ENCODE results near the gene LTBR.

LTBR gene

GRCh38 chr12:6384499-6385436 lies 806 bp downstream of the LTBR start:
- no peak for DNase-seq (ENCODE audit: low read depth)

GRCh38 chr12:6386038-6386437 lies 2.1 kb downstream of the LTBR start:
- DNase-seq (ENCODE audit: low read depth): no peak

GRCh38 chr12:6386491-6386890 lies 2.5 kb downstream of the LTBR start:
- no peak for DNase-seq (ENCODE audit: low read depth)

DNA sequence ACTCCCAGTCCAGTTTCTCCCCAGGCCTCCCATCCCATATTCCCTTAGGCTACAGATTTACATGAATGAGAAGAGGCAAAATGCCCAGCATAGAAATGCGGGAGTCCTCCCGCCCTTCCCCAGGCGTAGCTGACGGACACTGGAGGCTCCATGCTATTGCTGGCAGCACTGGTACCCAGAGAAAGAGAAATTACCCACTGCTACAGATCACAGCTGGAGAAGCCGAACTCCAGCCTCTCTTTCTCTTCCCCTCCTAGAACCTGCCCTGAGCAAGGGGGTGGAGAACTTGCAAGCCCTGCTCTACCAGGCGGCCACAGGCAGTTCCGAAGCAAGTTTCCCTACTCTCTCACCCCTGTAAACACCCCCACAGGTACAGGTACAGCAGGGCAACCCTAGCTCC lies 3.6 kb downstream of the LTBR start:
- DNase-seq (ENCODE audit: low read depth): no peak

DNA sequence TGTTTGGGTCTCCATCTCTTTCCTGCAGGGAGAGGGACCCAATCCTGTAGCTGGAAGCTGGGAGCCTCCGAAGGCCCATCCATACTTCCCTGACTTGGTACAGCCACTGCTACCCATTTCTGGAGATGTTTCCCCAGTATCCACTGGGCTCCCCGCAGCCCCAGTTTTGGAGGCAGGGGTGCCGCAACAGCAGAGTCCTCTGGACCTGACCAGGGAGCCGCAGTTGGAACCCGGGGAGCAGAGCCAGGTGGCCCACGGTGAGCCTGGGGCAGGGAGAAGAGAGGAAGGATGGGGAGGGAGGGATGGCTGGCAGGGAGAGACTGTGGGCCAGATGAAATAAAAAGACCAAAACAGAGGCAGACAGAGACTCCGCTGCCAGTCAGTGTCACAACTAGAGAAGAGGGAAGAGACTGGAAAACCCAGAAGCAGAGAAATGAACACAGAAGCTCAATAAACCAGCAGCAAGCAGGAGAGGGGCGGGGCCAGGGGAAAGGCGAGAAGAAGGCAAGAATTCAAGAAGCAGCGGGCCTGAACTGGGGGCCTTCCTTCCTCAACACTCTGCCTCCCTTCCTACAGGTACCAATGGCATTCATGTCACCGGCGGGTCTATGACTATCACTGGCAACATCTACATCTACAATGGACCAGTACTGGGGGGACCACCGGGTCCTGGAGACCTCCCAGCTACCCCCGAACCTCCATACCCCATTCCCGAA lies 6.3 kb downstream of the LTBR start:
- no peak for DNase-seq (ENCODE audit: low read depth)

DNA sequence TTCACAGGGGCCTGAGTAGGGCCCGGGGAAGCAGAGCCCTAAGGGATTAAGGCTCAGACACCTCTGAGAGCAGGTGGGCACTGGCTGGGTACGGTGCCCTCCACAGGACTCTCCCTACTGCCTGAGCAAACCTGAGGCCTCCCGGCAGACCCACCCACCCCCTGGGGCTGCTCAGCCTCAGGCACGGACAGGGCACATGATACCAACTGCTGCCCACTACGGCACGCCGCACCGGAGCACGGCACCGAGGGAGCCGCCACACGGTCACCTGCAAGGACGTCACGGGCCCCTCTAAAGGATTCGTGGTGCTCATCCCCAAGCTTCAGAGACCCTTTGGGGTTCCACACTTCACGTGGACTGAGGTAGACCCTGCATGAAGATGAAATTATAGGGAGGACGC lies 7.1 kb downstream of the LTBR start:
- no peak for DNase-seq (ENCODE audit: low read depth)

- DNase-seq (ENCODE audit: low read depth): no peak
Measured at GRCh38 chr12:6392504-6392903, 8.5 kb downstream of the LTBR start.

DNA sequence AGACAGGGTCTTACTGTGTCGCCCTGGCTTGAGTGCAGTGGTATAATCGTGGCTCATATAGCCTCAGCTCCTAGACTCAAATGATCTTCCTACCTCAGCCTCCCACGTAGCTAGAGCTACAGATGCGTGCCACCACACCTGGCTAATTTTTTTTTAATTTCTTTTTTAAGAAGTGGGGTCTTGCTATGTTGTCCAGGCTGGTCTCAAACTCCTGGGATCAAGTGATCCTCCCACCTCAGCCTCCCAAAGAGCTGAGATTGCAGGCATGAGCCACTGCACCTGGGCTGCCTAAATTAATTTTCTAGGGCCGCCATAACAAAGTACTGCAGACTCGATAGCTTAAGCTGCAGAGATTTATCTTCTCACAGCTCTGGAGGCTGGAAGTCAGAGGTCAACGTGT lies 9.1 kb downstream of the LTBR start:
- DNase-seq (ENCODE audit: low read depth): no peak

- DNase-seq (ENCODE audit: low read depth): no peak
Measured at GRCh38 chr12:6394398-6394797, 10.4 kb downstream of the LTBR start.

GRCh38 chr12:6396031-6396430 lies 12.1 kb downstream of the LTBR start:
- no peak for DNase-seq (ENCODE audit: low read depth)

DNA sequence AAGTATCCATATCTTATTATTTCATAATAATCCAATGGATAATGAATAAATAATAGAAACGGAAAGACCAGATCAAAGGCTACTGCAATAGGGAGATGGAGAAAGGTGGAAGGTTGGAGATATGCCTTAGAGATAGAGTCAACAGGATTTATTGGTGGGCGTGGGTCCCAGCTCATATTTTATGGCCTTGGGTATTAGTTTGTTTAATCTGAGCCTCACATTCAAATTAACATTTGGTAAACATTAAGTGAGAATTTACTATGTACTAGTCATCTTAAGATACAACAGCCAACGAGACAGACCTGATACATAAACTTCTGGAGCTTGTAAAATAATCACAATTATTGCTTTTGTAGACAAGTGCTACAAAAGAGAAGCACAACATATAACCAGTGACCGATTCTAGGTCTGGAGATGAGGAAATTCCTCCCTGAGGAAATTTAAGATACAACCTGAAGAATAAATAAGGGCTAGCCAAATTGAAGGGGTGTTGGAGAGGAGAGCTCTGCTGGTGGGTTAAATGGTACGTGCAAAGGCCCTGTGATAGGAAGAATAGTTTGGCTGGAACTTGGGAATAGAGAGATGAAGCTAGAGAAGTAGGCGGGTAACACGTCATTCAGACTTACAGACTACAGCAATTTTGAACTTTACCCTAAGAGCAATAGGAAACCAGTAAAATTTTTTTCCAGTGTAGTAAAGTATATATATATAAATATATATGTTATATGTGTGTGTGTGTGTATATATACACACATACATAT lies 16.1 kb downstream of the LTBR start:
- DNase-seq (ENCODE audit: low read depth): no peak

DNA sequence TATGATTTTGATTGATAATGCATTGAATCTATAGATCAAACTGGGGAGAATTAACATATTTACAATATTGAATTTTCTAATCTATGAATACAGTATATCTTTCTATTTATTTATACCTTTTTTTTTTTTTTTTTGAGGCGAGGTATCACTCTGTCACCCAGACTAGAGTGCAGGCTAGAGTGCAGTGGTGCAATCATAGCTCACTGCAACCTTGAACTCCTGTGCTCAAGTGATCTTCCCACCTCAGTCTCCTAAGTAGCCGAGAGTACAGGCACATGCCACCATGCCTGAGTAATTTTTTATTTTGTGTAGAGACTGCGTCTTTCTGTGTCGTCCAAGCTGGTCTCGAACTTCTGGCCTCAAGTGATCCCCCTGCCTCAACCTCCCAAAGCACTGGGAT lies 20.4 kb downstream of the LTBR start:
- no peak for DNase-seq (ENCODE audit: low read depth)

- no peak for DNase-seq (ENCODE audit: low read depth)
Measured at GRCh38 chr12:6405963-6406362, 22.0 kb downstream of the LTBR start.

GRCh38 chr12:6407236-6407954 lies 23.4 kb downstream of the LTBR start:
- no peak for DNase-seq (ENCODE audit: low read depth)

DNA sequence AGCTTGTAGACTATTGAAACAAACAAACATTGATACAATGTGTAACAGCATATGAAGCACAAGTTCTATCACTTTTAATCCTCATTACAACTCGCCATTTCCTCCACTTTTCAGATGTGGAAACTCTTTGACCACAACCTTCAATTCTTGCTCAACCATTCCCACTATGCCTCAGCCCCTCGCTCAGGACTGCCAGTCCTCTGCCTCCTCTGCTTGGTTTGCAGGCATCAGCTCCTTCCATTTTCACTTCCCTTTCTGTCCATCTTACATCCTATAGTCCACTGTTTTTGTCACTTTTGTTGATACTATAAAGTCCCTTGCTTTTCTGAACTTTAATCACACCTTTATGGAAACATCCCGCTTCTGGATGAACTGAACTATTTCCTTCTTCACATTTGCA lies 32.6 kb downstream of the LTBR start:
- DNase-seq (ENCODE audit: low read depth): no peak

DNA sequence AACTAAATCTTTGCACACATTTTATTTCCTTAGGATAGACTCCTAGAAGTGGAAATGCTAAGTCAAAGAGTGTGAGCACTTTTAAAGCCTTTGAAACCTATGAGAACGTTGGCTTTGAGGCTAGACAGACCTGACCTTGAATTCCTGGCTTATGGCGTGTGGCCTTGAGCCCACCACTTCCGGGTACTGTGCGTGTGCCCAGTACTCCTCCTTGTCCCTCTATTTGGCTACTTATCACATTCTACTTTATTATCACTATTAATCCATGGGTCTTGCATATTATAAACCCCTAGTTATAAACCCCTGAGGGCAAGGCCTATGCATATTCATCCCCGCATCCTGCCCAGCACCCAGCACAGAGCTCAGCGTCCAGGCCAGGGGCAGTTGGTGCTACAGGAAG lies 34.8 kb downstream of the LTBR start:
- no peak for DNase-seq (ENCODE audit: low read depth)

DNA sequence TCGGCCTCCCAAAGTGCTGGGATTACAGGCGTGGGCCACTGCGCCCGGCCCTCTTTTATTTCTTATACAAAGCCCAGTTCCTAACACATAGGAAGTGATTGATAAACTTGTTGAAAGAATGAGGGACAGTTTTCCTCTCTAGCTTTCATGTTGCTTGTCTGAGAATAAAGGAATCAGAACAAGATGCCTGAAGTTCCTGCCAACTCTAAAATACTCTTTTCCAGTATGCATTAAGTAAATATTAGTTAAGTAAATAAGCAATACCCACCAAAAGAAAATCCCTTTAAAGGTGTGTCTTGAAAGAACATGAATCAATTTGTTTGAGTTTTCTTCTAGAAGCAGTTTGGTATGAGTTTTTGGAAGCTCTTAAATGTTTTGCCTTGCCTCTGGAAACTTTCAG lies 36.4 kb downstream of the LTBR start:
- DNase-seq (ENCODE audit: low read depth): no peak

- DNase-seq (ENCODE audit: low read depth): no peak
Measured at GRCh38 chr12:6423267-6424007, 39.5 kb downstream of the LTBR start.

GRCh38 chr12:6424008-6424347 lies 40.0 kb downstream of the LTBR start:
- no peak for DNase-seq (ENCODE audit: low read depth)

DNA sequence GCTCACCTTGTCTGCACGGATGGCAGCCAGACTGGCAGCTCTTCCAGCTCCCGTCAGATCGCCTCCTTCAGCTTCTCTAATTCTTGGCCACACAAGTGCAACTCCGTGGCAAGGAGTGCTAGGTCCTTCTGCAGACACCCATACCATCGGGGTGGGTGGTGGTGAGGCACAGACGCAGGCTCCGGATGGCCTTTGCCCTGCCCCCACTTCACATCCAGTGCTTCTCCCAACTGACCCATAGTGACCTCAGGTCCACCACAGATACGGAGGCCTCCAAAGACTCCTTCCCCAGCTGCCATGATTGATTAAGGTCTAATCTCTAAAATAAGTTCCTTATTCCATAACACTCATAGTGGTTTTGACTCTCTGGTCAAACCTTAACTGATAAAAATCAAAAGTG lies 40.9 kb downstream of the LTBR start:
- DNase-seq (ENCODE audit: low read depth): no peak

All from stimulated activated CD8-positive, alpha-beta memory T cell treated with anti-CD3 and anti-CD28 coated beads, Interleukin-7, amount 100 ng/mL, for 24 hours (primary cell).